HEK293T (cell line): ENCODE results near the gene SLCO3A1.

Experiments used
- BHLHE40 ChIP-seq: fragments of 450-650 bp; IDR thresholded peaks from 2 replicates; pipeline ENCODE4 v1.6.1; 2016; ENCODE audit warnings: mild to moderate bottlenecking, moderate library complexity, borderline replicate concordance
- ELF4 ChIP-seq: fragments of 450-650 bp; IDR thresholded peaks from 2 replicates; pipeline ENCODE4 v1.6.1; 2017; ENCODE audit warnings: antibody characterized with exemption
- FOXM1 ChIP-seq: fragments of 450-650 bp; IDR thresholded peaks from 2 replicates; pipeline ENCODE4 v1.6.1; 2017; ENCODE audit warnings: mild to moderate bottlenecking, borderline replicate concordance
- LEF1 ChIP-seq: fragments of 450-650 bp; IDR thresholded peaks from 2 replicates; pipeline ENCODE4 v1.6.1; 2017; ENCODE audit warnings: mild to moderate bottlenecking, borderline replicate concordance
- SP1 ChIP-seq: fragments of 450-650 bp; IDR thresholded peaks from 2 replicates; pipeline ENCODE4 v1.6.1; 2017

GRCh38 chr15:92149465-92149864 is 296.0 kb downstream of the SLCO3A1 start:
- TF ChIP-seq ELF4 (no peak), SP1 (no peak), FOXM1 (no peak), LEF1 (no peak), BHLHE40 (no peak)
